ENCODE measurements around the gene P4HTM.

P4HTM gene

DNA sequence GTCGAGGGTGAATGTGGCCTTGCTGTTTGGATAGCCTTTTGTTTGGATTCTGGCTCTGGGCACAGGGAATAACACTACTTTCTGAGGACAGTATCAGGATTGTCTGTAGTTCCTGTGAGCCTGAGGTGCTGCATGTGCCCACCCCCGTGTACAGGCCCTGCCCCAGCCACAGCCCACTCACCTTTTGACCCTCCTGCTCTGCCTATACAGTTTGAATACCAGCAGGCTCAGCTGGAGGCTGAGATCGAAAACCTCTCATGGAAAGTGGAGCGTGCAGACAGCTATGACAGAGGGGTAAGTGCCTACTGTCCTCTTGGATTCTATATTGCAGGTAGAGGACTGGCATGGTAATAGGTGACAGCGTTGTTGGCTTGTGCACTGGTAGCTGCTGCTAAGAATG lies 7.4 kb upstream of the P4HTM start:
- no peak for DNase-seq

DNA sequence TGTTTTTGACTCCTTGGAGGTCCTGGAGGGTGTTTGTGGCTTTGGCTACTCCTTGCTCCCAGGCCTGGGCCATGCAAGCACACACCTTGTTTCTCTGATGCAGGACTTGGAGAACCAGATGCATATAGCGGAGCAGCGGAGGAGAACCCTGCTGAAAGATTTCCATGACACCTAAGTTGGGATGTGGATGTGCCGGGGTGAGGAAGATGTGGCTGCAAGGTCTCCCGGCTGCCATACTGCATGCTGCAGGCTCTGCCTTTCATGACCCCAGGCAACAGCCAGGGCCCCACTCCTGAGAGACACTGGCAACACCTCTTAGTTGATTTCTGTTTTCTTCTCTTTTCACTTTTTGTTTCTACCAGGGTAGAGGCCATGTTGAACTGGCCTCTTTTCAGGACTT lies 6.9 kb upstream of the P4HTM start:
- no peak for DNase-seq

GRCh38 chr3:48984663-48985062 lies 5.4 kb upstream of the P4HTM start:
- no peak for DNase-seq

- DNase-seq, result no peak
These were observed 4.1 kb upstream of the P4HTM start for GRCh38 chr3:48985831-48986376.

- DNase-seq, result no peak
These were observed 780 bp upstream of the P4HTM start for GRCh38 chr3:48989126-48989795.

- peak; percentile 79 for DNase-seq
These were observed 812 bp downstream of the P4HTM start for GRCh38 chr3:48990636-48991469.

- no peak for DNase-seq
These were observed 2.0 kb downstream of the P4HTM start for GRCh38 chr3:48991851-48992545.

- no peak for DNase-seq
These were observed 3.8 kb downstream of the P4HTM start for GRCh38 chr3:48993834-48994233.

- DNase-seq, result no peak
These were observed 6.6 kb downstream of the P4HTM start for GRCh38 chr3:48996640-48997039.

DNA sequence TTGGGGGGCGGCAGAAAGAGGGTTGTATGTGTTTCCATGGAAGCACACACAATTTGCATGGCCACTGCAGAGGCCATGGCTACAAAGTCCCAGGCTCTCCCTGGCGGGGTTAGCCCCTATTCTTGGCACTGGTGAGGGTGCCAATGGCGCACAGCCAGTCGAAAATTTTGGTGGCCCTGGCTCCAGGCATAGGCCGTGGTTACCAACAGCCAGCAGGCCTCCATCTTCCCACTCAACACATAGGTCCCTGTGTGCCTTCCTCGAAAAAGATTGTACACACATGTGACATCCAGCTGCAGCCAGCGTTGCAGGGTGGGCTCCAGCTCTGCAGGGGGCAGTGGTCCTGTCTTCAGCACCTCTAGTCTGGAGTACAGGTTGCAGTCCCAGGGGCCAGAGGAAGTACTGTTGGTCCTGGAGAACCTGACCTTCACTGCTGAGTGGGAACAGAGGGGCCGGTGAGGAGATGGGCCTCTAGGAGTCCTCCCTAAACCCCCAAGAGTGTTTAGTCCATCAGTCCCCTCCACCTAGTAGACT lies 7.1 kb downstream of the P4HTM start:
- no peak for DNase-seq

- DNase-seq, result no peak
These were observed 7.9 kb downstream of the P4HTM start for GRCh38 chr3:48997714-48998637.

- DNase-seq, result no peak
These were observed 9.2 kb downstream of the P4HTM start for GRCh38 chr3:48999085-48999858.

DNA sequence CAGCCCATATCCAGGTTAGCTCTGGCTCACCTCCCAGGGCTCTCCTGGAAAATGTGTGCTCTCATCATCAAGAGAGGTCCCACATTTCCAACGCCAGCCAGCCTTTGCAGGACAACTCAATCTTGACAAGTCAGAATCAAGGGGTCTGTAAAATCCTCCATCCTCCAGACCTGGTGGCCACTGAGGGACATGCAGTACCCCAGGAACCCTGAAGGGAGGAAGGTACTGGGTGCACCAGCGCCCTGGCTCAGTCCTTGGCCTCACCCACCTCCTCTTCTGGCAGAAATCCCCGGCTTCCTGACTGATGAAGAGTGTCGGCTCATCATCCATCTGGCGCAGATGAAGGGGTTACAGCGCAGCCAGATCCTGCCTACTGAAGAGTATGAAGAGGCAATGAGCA lies 11.1 kb downstream of the P4HTM start:
- no peak for DNase-seq

- DNase-seq, result no peak
These were observed 14.6 kb downstream of the P4HTM start for GRCh38 chr3:49004352-49005302.

GRCh38 chr3:49005303-49005680 lies 15.3 kb downstream of the P4HTM start:
- DNase-seq, result no peak

GRCh38 chr3:49005998-49006397 lies 16.0 kb downstream of the P4HTM start:
- no peak for DNase-seq

GRCh38 chr3:49006408-49007067 lies 16.5 kb downstream of the P4HTM start:
- peak; percentile 50 for DNase-seq

DNA sequence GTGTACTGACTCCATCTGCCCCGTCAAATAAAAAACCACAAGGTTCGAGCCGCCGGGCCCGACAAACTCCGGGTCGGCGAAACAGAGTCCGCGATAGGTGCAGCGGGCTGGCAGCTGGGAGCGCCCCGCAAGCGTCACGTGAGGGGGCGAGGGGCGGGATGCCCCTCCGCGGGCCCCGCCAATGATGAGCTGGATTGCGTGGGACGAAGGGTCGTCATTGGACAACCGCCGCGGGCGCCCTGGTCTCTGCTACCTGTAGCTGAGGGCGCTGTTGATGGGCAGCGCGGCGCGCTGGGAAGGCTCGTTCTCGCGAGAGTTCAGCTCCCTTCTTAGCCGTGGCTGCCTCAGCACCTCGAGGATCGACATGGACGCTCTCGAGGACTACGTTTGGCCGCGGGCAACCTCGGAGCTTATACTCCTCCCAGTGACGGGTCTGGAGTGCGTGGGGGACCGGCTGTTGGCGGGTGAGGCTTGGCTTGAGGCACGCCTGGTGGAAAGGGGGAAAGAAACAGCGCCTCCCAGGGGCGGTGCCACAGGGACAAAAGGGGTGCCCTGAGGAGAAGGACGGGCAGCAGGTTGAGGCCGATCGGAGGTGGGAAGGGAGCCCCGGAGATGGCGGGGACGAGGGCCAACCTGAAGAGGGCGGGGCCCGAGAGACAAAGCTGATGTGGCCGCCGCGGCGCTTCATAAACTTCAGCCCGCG lies 17.2 kb downstream of the P4HTM start, which contains the start of gene WDR6:
Gene WDR6 (plus strand): TSS at position 324 of the 703 bp plus-strand sequence. CDS start 41 bp downstream, at position 365.
- DNase-seq, result peak; percentile 95
